Hepatocyte (in vitro differentiated cells): Measurements from ENCODE around the gene FBXO42. TPM values are rescaled to one million over a fixed set of nuclear protein-coding genes. Genes with fewer than 3 reads are reported as not detected.

Experiments used
- DNase-seq: peaks from one replicate; pipeline ENCODE4 v3.0.0-alpha.2; 2016; ENCODE audit warnings: low spot score
- H2AFZ ChIP-seq: fragments of 200-600 bp; sonication (generic); 2 replicates; pipeline ENCODE4 v1.6.0; 2016; ENCODE audit warnings: antibody characterized with exemption, mild to moderate bottlenecking
- H3K27ac ChIP-seq: fragments of 200-600 bp; sonication (generic); 2 replicates; pipeline ENCODE4 v1.5.1; 2016; ENCODE audit warnings: mild to moderate bottlenecking
- H3K27me3 ChIP-seq: fragments of 200-600 bp; sonication (generic); 2 replicates; pipeline ENCODE4 v1.6.1; 2016
- H3K36me3 ChIP-seq: fragments of 200-600 bp; sonication (generic); replicated peaks from 2 replicates; pipeline ENCODE4 v1.5.1; 2016; ENCODE audit warnings: low read depth; ENCODE audit not compliant: insufficient read depth
- H3K4me1 ChIP-seq: fragments of 200-600 bp; sonication (generic); 2 replicates; pipeline ENCODE4 v1.5.1; 2016; ENCODE audit warnings: mild to moderate bottlenecking, moderate library complexity; ENCODE audit not compliant: insufficient read depth
- H3K4me2 ChIP-seq: fragments of 200-600 bp; sonication (generic); 2 replicates; pipeline ENCODE4 v1.6.0; 2016
- H3K4me3 ChIP-seq: fragments of 200-600 bp; sonication (generic); 2 replicates; pipeline ENCODE4 v1.5.1; 2016; ENCODE audit warnings: mild to moderate bottlenecking
- H3K79me2 ChIP-seq: fragments of 200-600 bp; sonication (generic); 2 replicates; pipeline ENCODE4 v1.6.0; 2017; ENCODE audit warnings: mild to moderate bottlenecking
- H3K9me2 ChIP-seq: fragments of 200-600 bp; sonication (generic); replicated peaks from 2 replicates; pipeline ENCODE4 v1.6.0; 2017; ENCODE audit warnings: mild to moderate bottlenecking; ENCODE audit not compliant: insufficient read depth
- H3K9me3 ChIP-seq: fragments of 200-600 bp; sonication (generic); 2 replicates; pipeline ENCODE4 v1.5.1; 2016; ENCODE audit warnings: low read depth, mild to moderate bottlenecking
- H4K20me1 ChIP-seq: fragments of 200-600 bp; sonication (generic); 2 replicates; pipeline ENCODE4 v1.6.0; 2016; ENCODE audit warnings: mild to moderate bottlenecking; ENCODE audit not compliant: insufficient read depth, poor library complexity, severe bottlenecking
- CTCF ChIP-seq: fragments of 200-600 bp; sonication (generic); IDR thresholded peaks from 2 replicates; pipeline ENCODE4 v1.5.1; 2016; ENCODE audit warnings: antibody characterized with exemption, mild to moderate bottlenecking; ENCODE audit not compliant: poor library complexity
- EZH2 ChIP-seq: fragments of 200-600 bp; sonication (generic); IDR thresholded peaks from 2 replicates; pipeline ENCODE4 v1.6.1; 2016; ENCODE audit warnings: antibody characterized with exemption, mild to moderate bottlenecking, borderline replicate concordance
- EZH2phosphoT487 ChIP-seq: fragments of 200-600 bp; sonication (generic); IDR thresholded peaks from one replicate; pipeline ENCODE4 v1.6.1; 2018; ENCODE audit warnings: antibody characterized with exemption, mild to moderate bottlenecking, low read depth, moderate library complexity; ENCODE audit not compliant: unreplicated experiment, severe bottlenecking
- WGBS: methylation state at CpG from one replicate; pipeline ENCODE4 v1.1.6; 2016; ENCODE audit warnings: low lambda C conversion rate; ENCODE audit errors: missing lambda C conversion rate; 5-methylcytosine and 5-hydroxymethylcytosine counted together
- polyA plus RNA-seq: library from polyadenylated mRNA; unstranded; fragments of >200 nt; fragmentation: Nextera tagmentation; extraction: Ambion mirVana; gene quantifications from 2 replicates; pipeline ENCODE4 v1.2.1, GENCODE V29; 2016
- total RNA-seq: library from RNA; depleted of rRNA; stranded (reverse); fragments of >200 nt; gene quantifications from 2 replicates; pipeline ENCODE4 v1.2.3, GENCODE V29; 2014

Gene FBXO42
- total and polyA plus RNA-seq, 2 experiments from 2014 or later = 19.5 to 21.1 TPM

- Histone ChIP-seq H3K4me1 (peaks cover 7% of the 10 kb centered on the region), H3K79me2 (peaks cover 100% of the 10 kb centered on the region), H3K4me2 (no peak overlapping the region), H3K9me2 (no peaks in the 10 kb centered on the region), H3K27ac (no peak overlapping the region), H3K4me3 (no peak overlapping the region), H4K20me1 (peaks cover 98% of the 10 kb centered on the region), H3K27me3 (no peaks in the 10 kb centered on the region), H3K36me3 (no peaks in the 10 kb centered on the region), H2AFZ (no peak overlapping the region), H3K9me3 (no peaks in the 10 kb centered on the region)
- WGBS = 97% methylated on average over 4 of the region's 4 CpGs
- no peak for TF ChIP-seq EZH2phosphoT487
- TF ChIP-seq CTCF = no peak
- no peak for TF ChIP-seq EZH2
- DNase-seq = no peak
Measured at GRCh38 chr1:16380868-16381267, 28.6 kb upstream of the FBXO42 start.

- Histone ChIP-seq H3K36me3 (no peaks in the 10 kb centered on the region), H3K27me3 (no peaks in the 10 kb centered on the region), H3K4me3 (no peak overlapping the region), H3K9me3 (no peaks in the 10 kb centered on the region), H4K20me1 (peaks cover 100% of the 10 kb centered on the region), H3K4me2 (no peak overlapping the region), H3K79me2 (peaks cover 100% of the 10 kb centered on the region), H2AFZ (no peak overlapping the region), H3K27ac (no peak overlapping the region), H3K9me2 (no peaks in the 10 kb centered on the region), H3K4me1 (peaks cover 26% of the 10 kb centered on the region)
- no peak for DNase-seq
- WGBS = 77% methylated on average over 7 of the region's 7 CpGs
- TF ChIP-seq EZH2 (no peak), EZH2phosphoT487 (no peak), CTCF (no peak)
Measured at GRCh38 chr1:16378443-16378842, 26.2 kb upstream of the FBXO42 start.

DNA sequence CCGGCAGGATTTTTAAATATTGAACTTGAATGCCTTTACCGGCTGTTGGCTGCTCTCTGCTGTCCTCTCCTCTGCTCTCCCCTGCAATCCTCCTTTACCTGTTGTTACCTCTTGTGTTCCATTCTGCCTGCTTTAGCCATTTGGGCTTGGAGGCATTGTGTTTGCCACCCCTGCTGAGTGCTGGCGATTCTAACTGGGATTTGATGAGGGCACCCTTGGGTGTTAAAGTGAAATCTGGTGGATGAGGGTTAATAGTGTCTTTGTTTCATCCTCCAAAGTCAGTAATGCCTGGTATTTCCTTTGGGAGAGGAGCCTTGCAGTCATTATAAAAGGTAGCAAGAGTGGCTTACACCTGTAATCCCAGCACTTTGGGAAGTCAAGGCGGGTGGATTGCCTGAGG is 24.7 kb upstream of the FBXO42 start:
- H3K27ac ChIP-seq = no peak overlapping the region
- H3K9me2 ChIP-seq = no peaks in the 10 kb centered on the region
- peaks cover 100% of the 10 kb centered on the region for H4K20me1 ChIP-seq
- no peak overlapping the region for H3K4me3 ChIP-seq
- peaks cover 38% of the 10 kb centered on the region for H3K4me1 ChIP-seq
- no peaks in the 10 kb centered on the region for H3K27me3 ChIP-seq
- WGBS = 81% methylated on average over 4 of the region's 4 CpGs
- no peak overlapping the region for H3K4me2 ChIP-seq
- no peak overlapping the region for H2AFZ ChIP-seq
- H3K36me3 ChIP-seq = no peaks in the 10 kb centered on the region
- H3K79me2 ChIP-seq = peaks cover 100% of the 10 kb centered on the region
- H3K9me3 ChIP-seq = no peaks in the 10 kb centered on the region
- no peak for TF ChIP-seq EZH2phosphoT487
- TF ChIP-seq EZH2 = no peak
- TF ChIP-seq CTCF = no peak
- no peak for DNase-seq
